A549 (cell line): Measurements from ENCODE around the gene DAB1. TPM values are rescaled to one million over a fixed set of nuclear protein-coding genes. Genes with fewer than 3 reads are reported as not detected.

Source experiments
- ATAC-seq, 2 experiments: fragments of 200-7000 bp in 1 of 2; fragments of >200 bp in 1 of 2; cut with Nextera tagmentation in 1 of 2; cut with Tn5 transposase in 1 of 2; 3 replicates each; pipeline versions ENCODE4 v1.8.0 to v1.9.1; 2018 to 2020; ENCODE audit warnings: mild to moderate bottlenecking in 1 of 2, moderate library complexity in 1 of 2
- CTCF ChIA-PET: fragments of 300-600 bp; sonication (Branson Sonifier 250); formaldehyde crosslinking; extraction: SDS; loops from one replicate; lab custom pipeline; 2021; ENCODE audit warnings: antibody characterized with exemption, inconsistent platforms; lab: Yijun Ruan, JAX
- POLR2A ChIA-PET: fragments of 350-600 bp; formaldehyde crosslinking; extraction: SDS; loops from one replicate; lab custom pipeline; 2021; ENCODE audit warnings: antibody characterized with exemption, inconsistent platforms; lab: Yijun Ruan, JAX
- DNase-seq, 2 experiments: peaks; one replicate each; pipeline versions ENCODE4 v3.0.0 to v3.0.0-alpha.2; 2011 to 2016; ENCODE audit warnings: low read depth in 1 of 2, low spot score in 1 of 2
- FAIRE-seq: peaks from 2 replicates; lab custom pipeline; 2011; peaks lifted over from hg19 to GRCh38; lab: Jason Lieb, UNC
- H3K27ac ChIP-seq, 2 experiments: fragments of >200 bp; sonication (Bioruptor Twin); formaldehyde crosslinking; 3 replicates each; pipeline ENCODE4 v1.5.1; 2016 to 2017
- H3K4me1 ChIP-seq: fragments of >200 bp; sonication (Bioruptor Twin); formaldehyde crosslinking; 3 replicates; pipeline ENCODE4 v1.6.1; 2016
- H3K4me2 ChIP-seq: fragments of >200 bp; sonication (Bioruptor Twin); formaldehyde crosslinking; 3 replicates; pipeline ENCODE4 v1.6.1; 2016
- H3K4me3 ChIP-seq: fragments of >200 bp; sonication (Bioruptor Twin); formaldehyde crosslinking; 3 replicates; pipeline ENCODE4 v1.5.1; 2016
- H3K9me3 ChIP-seq: fragments of >200 bp; sonication (Bioruptor Twin); formaldehyde crosslinking; 3 replicates; pipeline ENCODE4 v1.6.1; 2016
- BHLHE40 ChIP-seq: IDR thresholded peaks from 2 replicates; pipeline ENCODE4 v1.6.1; 2012; ENCODE audit warnings: low read depth, low read length, inconsistent platforms
- EHF ChIP-seq: fragments of 250-450 bp; sonication (Bioruptor Pico); IDR thresholded peaks from 2 replicates; pipeline ENCODE4 v1.5.0; 2020; ENCODE audit warnings: mild to moderate bottlenecking
- EHMT2 ChIP-seq: fragments of 200-600 bp; sonication (generic); IDR thresholded peaks from 2 replicates; pipeline ENCODE4 v1.6.1; 2016; ENCODE audit warnings: antibody characterized with exemption, low read depth, mild to moderate bottlenecking, moderate library complexity
- FOSL2 ChIP-seq, 2 experiments: fragments of 450-650 bp in 1 of 2; fragments of >200 bp in 1 of 2; sonication (Bioruptor Twin) in 1 of 2; formaldehyde crosslinking; IDR thresholded peaks; 2 replicates each; pipeline versions ENCODE4 v1.5.0 to v1.6.1; 2016 to 2020; ENCODE audit warnings: mild to moderate bottlenecking in 1 of 2, moderate library complexity in 1 of 2
- GATA3 ChIP-seq: IDR thresholded peaks from 2 replicates; pipeline ENCODE4 v1.6.1; 2012; ENCODE audit warnings: borderline replicate concordance
- KDM1A ChIP-seq: fragments of 200-600 bp; sonication (generic); IDR thresholded peaks from 2 replicates; pipeline ENCODE4 v1.6.1; 2016; ENCODE audit warnings: low read depth, mild to moderate bottlenecking
- NFE2L2 ChIP-seq: fragments of 150-350 bp; conservative IDR thresholded peaks from 2 replicates; pipeline ENCODE4 v1.6.1; 2014; ENCODE audit warnings: low read length
- PHF8 ChIP-seq: fragments of 200-600 bp; sonication (generic); IDR thresholded peaks from 2 replicates; pipeline ENCODE4 v1.6.1; 2016; ENCODE audit warnings: low read depth, mild to moderate bottlenecking, antibody characterized with exemption, moderate library complexity, borderline replicate concordance
- POLR2A ChIP-seq: IDR thresholded peaks from 2 replicates; pipeline ENCODE4 v1.6.1; 2012; ENCODE audit warnings: mild to moderate bottlenecking, low read length
- POLR2AphosphoS2 ChIP-seq: conservative IDR thresholded peaks from 2 replicates; pipeline ENCODE4 v1.6.1; 2012; ENCODE audit warnings: low read length, improper control_type of control experiment, inconsistent platforms
- RFX5 ChIP-seq: fragments of 450-650 bp; IDR thresholded peaks from 2 replicates; pipeline ENCODE4 v1.7.1; 2014; ENCODE audit warnings: antibody characterized with exemption, mild to moderate bottlenecking, moderate library complexity
- SMC3 ChIP-seq: fragments of >200 bp; sonication (Bioruptor Twin); formaldehyde crosslinking; IDR thresholded peaks from 3 replicates; pipeline ENCODE4 v1.6.1; 2018; ENCODE audit warnings: inconsistent platforms
- ZFP36 ChIP-seq: fragments of 450-650 bp; IDR thresholded peaks from 2 replicates; pipeline ENCODE4 v1.6.1; 2014; ENCODE audit warnings: borderline replicate concordance; ENCODE audit not compliant: partially characterized antibody
- ZNF302 ChIP-seq: fragments of 250-450 bp; sonication (Bioruptor Pico); IDR thresholded peaks from 2 replicates; pipeline ENCODE4 v1.9.0; 2021; ENCODE audit warnings: inconsistent platforms, mild to moderate bottlenecking, moderate library complexity
- WGBS: methylation state at CpG from one replicate; pipeline ENCODE4 v1.1.6; 2017; ENCODE audit errors: missing lambda C conversion rate; 5-methylcytosine and 5-hydroxymethylcytosine counted together
- polyA plus RNA-seq, 4 experiments: library from polyadenylated mRNA; depleted of rRNA in 3 of 4; stranded (reverse); fragments of >200 nt; fragmentation: RNase III in 1 of 4; extraction: RNeasy Plus Mini Kit Qiagen cat#74134 plus additional on column Dnase treatment in 1 of 4; gene quantifications; 2 replicates in 3 of 4; 3 replicates in 1 of 4; pipeline ENCODE4 v1.2.3, GENCODE V29; 2011 to 2017
- TF ChIP-seq, protein P1 (sequence below): fragments of 250-450 bp; sonication (Bioruptor Pico); IDR thresholded peaks from 2 replicates; pipeline ENCODE4 v1.5.0; 2021; ENCODE audit warnings: mild to moderate bottlenecking, moderate library complexity, borderline replicate concordance
- TF ChIP-seq, protein P2 (sequence below): fragments of 200-600 bp; sonication (generic); IDR thresholded peaks from 2 replicates; pipeline ENCODE4 v1.6.1; 2016; ENCODE audit warnings: antibody characterized with exemption, mild to moderate bottlenecking, moderate library complexity
- TF ChIP-seq, protein P3 (sequence below): fragments of >200 bp; sonication (Bioruptor Twin); formaldehyde crosslinking; IDR thresholded peaks from 3 replicates; pipeline ENCODE4 v1.5.1; 2016
- TF ChIP-seq, protein P4 (sequence below): fragments of 250-450 bp; sonication (Bioruptor Pico); IDR thresholded peaks from 2 replicates; pipeline ENCODE4 v1.5.0; 2020; ENCODE audit warnings: low read depth, mild to moderate bottlenecking, moderate library complexity

DAB1 gene
- polyA plus RNA-seq, 2 of the 4 experiments (the other 2 are of a cell fraction), result not detected

DNA sequence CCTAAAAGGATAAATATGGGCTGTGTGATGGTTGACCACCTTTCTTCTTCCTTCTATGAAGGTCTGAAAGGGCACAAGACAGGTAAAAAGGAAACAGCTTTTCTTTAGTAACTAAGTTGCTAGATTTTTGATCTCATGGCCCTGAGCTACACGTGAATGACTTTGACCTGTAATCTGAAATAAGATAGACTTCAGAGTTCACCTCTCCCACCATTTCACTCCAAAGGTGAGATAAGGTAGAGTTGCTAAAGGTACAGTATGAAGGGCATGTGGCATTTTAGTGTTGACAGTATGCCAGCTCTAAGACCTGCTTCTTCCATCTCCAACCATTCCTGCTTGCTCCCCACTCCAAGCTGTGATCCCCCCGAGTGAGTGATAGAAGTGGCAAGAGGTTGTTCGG, 432.3 kb downstream of the DAB1 start:
- DNase-seq, result no peak
- WGBS, result 26% methylated on average over 3 of the region's 3 CpGs
- ChIA-PET CTCF (no interaction called here), POLR2A (no interaction called here)
- Histone ChIP-seq H3K9me3 (no peaks in the 10 kb centered on the region), H3K27ac (no peak overlapping the region), H3K4me2 (no peak overlapping the region), H3K4me3 (no peak overlapping the region), H3K4me1 (no peaks in the 10 kb centered on the region)
- ATAC-seq, result no peak
- TF ChIP-seq, protein P1, sequence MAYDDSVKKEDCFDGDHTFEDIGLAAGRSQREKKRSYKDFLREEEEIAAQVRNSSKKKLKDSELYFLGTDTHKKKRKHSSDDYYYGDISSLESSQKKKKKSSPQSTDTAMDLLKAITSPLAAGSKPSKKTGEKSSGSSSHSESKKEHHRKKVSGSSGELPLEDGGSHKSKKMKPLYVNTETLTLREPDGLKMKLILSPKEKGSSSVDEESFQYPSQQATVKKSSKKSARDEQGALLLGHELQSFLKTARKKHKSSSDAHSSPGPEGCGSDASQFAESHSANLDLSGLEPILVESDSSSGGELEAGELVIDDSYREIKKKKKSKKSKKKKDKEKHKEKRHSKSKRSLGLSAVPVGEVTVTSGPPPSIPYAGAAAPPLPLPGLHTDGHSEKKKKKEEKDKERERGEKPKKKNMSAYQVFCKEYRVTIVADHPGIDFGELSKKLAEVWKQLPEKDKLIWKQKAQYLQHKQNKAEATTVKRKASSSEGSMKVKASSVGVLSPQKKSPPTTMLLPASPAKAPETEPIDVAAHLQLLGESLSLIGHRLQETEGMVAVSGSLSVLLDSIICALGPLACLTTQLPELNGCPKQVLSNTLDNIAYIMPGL (CRISPR knock-in tag), result no peak
- TF ChIP-seq, protein P2, sequence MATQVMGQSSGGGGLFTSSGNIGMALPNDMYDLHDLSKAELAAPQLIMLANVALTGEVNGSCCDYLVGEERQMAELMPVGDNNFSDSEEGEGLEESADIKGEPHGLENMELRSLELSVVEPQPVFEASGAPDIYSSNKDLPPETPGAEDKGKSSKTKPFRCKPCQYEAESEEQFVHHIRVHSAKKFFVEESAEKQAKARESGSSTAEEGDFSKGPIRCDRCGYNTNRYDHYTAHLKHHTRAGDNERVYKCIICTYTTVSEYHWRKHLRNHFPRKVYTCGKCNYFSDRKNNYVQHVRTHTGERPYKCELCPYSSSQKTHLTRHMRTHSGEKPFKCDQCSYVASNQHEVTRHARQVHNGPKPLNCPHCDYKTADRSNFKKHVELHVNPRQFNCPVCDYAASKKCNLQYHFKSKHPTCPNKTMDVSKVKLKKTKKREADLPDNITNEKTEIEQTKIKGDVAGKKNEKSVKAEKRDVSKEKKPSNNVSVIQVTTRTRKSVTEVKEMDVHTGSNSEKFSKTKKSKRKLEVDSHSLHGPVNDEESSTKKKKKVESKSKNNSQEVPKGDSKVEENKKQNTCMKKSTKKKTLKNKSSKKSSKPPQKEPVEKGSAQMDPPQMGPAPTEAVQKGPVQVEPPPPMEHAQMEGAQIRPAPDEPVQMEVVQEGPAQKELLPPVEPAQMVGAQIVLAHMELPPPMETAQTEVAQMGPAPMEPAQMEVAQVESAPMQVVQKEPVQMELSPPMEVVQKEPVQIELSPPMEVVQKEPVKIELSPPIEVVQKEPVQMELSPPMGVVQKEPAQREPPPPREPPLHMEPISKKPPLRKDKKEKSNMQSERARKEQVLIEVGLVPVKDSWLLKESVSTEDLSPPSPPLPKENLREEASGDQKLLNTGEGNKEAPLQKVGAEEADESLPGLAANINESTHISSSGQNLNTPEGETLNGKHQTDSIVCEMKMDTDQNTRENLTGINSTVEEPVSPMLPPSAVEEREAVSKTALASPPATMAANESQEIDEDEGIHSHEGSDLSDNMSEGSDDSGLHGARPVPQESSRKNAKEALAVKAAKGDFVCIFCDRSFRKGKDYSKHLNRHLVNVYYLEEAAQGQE, result no peak
- no peak for TF ChIP-seq KDM1A
- TF ChIP-seq SMC3, result no peak
- TF ChIP-seq FOSL2 (IDR thresholded peaks at IDR 0.05), result no peak
- no peak for TF ChIP-seq FOSL2 (CRISPR knock-in tag; IDR thresholded peaks at IDR 0.05)
- no peak for FAIRE-seq

DNA sequence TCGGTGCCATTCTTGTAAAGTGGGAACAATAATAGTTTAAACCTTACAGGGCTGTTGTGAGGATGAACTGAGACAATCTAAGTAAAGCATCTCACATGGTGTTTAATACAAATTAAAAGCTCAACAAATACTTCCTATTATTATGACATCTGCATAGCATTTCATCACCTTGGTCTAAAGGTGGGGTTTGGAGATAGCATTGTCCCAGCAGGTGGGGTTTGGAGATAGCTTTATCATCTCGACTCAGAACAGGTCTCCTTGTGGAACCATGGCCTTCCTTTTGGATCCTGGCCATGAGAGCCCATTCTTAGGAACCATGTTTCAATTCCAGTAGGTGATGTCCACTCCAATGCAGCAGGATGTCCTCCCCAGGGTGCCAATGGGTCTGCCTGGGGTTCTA, 437.5 kb downstream of the DAB1 start:
- 0% methylated on average over 2 of the region's 2 CpGs for WGBS
- no peak overlapping the region for H3K4me3 ChIP-seq
- ATAC-seq (no peak), FAIRE-seq (no peak), DNase-seq (no peak)
- H3K4me2 ChIP-seq, result no peak overlapping the region
- TF ChIP-seq RFX5 (no peak), POLR2AphosphoS2 (no peak), EHF (CRISPR knock-in tag) (no peak), GATA3 (no peak), ZNF302 (no peak), ZFP36 (no peak), BHLHE40 (no peak), KDM1A (no peak), PHF8 (no peak), EHMT2 (no peak), NFE2L2 (no peak), POLR2A (no peak)
- TF ChIP-seq, protein P3, sequence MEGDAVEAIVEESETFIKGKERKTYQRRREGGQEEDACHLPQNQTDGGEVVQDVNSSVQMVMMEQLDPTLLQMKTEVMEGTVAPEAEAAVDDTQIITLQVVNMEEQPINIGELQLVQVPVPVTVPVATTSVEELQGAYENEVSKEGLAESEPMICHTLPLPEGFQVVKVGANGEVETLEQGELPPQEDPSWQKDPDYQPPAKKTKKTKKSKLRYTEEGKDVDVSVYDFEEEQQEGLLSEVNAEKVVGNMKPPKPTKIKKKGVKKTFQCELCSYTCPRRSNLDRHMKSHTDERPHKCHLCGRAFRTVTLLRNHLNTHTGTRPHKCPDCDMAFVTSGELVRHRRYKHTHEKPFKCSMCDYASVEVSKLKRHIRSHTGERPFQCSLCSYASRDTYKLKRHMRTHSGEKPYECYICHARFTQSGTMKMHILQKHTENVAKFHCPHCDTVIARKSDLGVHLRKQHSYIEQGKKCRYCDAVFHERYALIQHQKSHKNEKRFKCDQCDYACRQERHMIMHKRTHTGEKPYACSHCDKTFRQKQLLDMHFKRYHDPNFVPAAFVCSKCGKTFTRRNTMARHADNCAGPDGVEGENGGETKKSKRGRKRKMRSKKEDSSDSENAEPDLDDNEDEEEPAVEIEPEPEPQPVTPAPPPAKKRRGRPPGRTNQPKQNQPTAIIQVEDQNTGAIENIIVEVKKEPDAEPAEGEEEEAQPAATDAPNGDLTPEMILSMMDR, result no peak
- TF ChIP-seq, protein P4, sequence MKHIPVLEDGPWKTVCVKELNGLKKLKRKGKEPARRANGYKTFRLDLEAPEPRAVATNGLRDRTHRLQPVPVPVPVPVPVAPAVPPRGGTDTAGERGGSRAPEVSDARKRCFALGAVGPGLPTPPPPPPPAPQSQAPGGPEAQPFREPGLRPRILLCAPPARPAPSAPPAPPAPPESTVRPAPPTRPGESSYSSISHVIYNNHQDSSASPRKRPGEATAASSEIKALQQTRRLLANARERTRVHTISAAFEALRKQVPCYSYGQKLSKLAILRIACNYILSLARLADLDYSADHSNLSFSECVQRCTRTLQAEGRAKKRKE (CRISPR knock-in tag), result no peak
- H3K4me1 ChIP-seq, result no peaks in the 10 kb centered on the region
- H3K9me3 ChIP-seq, result no peaks in the 10 kb centered on the region
- no peak overlapping the region for H3K27ac ChIP-seq
- ChIA-PET CTCF (no interaction called here), POLR2A (no interaction called here)
